H1 (cell line): ENCODE results near the gene CASZ1. TPM values are rescaled to one million over a fixed set of nuclear protein-coding genes. Genes with fewer than 3 reads are reported as not detected.

Experiments used
- BCL11A ChIP-seq, 2 experiments: IDR thresholded peaks; one replicate each; pipeline ENCODE4 v1.6.1; 2011; ENCODE audit warnings: low read depth in 2 of 2, low read length in 2 of 2, mild to moderate bottlenecking in 2 of 2
- FOSL1 ChIP-seq: IDR thresholded peaks from 2 replicates; pipeline ENCODE4 v1.6.1; 2011; ENCODE audit warnings: mild to moderate bottlenecking, low read depth, low read length, moderate library complexity; ENCODE audit not compliant: insufficient read depth
- HDAC6 ChIP-seq: IDR thresholded peaks from one replicate; pipeline ENCODE4 v1.7.1; 2012; ENCODE audit warnings: low read depth, mild to moderate bottlenecking, inconsistent platforms, low read length, moderate library complexity
- SP2 ChIP-seq: IDR thresholded peaks from 2 replicates; pipeline ENCODE4 v1.6.1; 2012; ENCODE audit warnings: mild to moderate bottlenecking, low read length, inconsistent platforms
- polyA plus RNA-seq, 7 experiments: library from polyadenylated mRNA; depleted of rRNA in 3 of 7; stranded (reverse) in 5 of 7; unstranded in 2 of 7; fragments of >200 nt in 5 of 7; fragments of 200-250 nt in 2 of 7; gene quantifications; 1 replicate in 5 of 7; 2 replicates in 1 of 7; 4 replicates in 1 of 7; pipeline versions ENCODE4 v1.2.1 to v1.2.3, GENCODE V29; 2011 to 2013; ENCODE audit warnings: missing spikeins in 2 of 7, mixed read lengths in 2 of 7
- total RNA-seq: library from RNA; stranded (reverse); fragmentation: NEBNext Ultra II Directional; extraction: Animal tissue kit (Norgen Biotek cat#: 25700); gene quantifications from 2 replicates; pipeline ENCODE4 v1.2.1, GENCODE V29; 2021

The CASZ1 gene
- total and polyA plus RNA-seq, 2 of the 8 experiments (the other 6 are each of a cell fraction or from before 2014, with no cell fraction given), result 4.4 to 7.7 TPM

- TF ChIP-seq FOSL1, result no peak
- no peak for TF ChIP-seq BCL11A (IDR thresholded peaks at IDR 0.05; ENCODE audit: low read depth in 2 of 2, low read length in 2 of 2)
- TF ChIP-seq HDAC6, result no peak
- no peak for TF ChIP-seq SP2
Measured at GRCh38 chr1:10614377-10615225, 181.8 kb downstream of the CASZ1 start (continued).
